ENCODE measurements around the gene IKZF3.
"Not testable (repeated sequence)": the region's sequence is repeated elsewhere in the genome, so short reads cannot be mapped to it uniquely, and the experiment has no call there.

The IKZF3 gene

GRCh38 chr17:39855911-39856649, 8.0 kb downstream of the IKZF3 start:
- DNase-seq, result not testable (repeated sequence)

DNA sequence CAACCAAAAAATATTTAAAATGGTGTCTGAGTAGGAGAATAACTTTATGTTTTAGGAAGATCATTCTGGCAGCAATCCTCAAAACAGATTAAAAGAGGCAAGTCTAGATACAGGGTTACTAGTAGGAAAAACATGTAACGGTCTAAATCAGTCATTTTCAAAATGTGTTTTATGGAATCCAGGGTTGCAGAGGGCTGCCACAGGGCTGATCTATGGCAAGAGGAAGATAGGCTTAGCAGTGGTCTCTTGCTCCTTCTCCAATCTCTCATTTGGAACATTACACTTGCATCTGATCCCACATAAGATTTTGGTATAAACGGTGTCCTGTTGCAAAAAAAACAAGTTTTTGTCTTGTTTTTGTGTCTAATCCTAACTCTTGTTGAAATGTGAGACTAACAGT, 9.2 kb downstream of the IKZF3 start:
- no peak for DNase-seq

DNA sequence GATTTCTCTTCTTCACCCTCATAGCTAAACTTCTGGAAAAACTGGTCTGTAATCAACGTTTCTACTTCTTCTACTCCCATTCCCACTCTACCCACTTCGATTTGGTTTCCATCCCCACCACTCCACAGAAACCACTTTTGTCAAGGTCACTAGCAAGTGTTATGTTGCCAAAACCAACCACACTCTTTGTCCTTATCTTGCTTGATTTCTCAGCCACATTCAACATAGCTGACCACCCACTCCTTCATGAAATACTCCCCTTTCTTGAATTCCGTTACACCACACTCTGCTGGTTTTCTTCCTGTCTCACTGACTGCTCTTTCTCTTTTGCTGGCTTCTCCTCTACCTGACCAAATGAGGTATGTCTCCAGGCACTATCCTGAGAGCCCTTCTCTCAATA, 11.9 kb downstream of the IKZF3 start:
- no peak for DNase-seq

DNA sequence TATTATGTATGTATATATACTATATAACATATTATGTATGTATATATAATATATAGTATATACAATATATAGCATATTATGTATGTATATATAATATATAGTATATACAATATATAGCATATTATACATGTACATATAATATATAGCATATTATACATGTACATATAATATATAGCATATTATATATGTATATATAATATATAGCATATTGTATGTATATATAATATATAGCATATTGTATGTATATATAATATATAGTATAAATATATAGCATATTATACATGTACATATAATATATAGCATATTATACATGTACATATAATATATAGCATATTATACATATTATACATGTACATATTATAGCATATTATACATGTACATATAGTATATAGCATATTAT, 13.9 kb downstream of the IKZF3 start:
- not testable (repeated sequence) for DNase-seq

DNA sequence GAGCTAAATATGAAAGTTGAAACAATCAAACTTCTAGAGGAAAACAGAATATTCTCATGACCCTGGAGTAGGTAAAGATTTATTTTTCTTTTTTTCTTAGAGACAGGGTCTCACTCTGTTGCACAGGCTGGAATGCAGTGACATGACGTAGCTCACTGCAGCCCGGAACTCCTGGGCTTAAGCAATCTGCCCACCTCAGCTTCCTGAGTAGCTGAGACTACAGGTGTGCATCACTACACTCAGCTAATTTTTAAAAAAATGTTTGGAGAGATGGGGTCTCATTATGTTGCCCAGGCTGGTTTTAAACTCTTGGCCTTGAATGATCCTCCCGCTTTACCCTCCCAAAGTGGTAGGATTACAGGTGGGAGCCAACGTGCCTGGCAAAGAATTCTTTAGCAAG, 15.5 kb downstream of the IKZF3 start:
- DNase-seq, result no peak

GRCh38 chr17:39846205-39846604, 17.9 kb downstream of the IKZF3 start:
- no peak for DNase-seq

DNA sequence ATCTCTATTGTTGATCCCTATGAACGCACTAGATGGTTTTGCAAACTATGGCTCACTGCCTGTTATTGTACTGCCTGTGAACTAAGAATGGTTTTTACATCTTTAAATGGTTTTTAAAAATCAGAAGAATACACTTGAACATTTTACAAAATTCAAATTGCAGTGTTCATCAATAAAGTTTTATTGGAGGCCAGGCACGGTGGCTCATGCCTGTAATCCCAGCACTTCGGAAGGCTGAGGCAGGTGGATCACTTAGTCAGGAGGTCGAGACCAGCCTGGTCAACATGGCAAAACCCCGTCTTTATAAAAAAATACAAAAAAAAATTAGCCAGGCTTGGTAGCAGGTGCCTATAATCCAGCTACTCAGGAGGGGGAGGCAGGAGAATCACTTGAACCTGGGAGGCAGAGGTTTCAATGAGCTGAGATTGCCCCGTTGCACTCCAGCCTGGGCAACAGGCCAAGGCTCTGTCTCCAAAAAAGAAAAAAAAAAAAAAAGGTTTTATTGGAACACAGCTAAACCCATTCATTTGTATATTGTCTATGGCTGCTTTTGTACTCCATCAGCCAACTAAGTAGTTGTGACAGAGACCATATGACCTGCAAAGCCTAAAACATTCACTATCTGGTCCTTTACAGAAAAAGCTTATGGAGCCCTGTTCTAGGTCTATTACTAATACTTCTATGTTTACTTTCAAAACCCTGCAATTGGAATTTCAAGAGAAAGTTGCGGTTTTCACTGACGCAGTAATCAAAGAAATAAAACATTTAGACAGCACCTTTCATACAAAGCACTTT, 18.9 kb downstream of the IKZF3 start:
- no peak for DNase-seq

GRCh38 chr17:39841134-39841683, 22.9 kb downstream of the IKZF3 start:
- DNase-seq, result no peak

DNA sequence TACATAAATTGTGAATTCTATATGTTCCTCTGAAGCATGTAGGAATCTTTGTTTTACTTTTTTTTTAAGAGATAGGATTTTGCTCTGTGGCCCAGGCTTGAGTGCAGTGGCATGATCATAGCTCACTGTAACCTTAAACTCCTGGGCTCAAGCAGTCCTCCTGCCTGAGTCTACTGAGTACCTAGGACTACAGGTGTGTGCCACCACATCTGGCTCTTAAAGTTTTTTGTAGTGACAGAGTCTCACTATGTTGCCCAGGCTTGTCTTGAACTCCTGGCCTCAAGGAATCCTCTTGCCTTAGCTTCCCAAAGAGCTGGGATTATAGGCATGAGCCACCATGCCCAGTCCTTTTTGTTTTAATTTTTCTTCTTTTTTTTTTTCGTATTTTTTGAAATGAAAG, 25.3 kb downstream of the IKZF3 start:
- no peak for DNase-seq

DNA sequence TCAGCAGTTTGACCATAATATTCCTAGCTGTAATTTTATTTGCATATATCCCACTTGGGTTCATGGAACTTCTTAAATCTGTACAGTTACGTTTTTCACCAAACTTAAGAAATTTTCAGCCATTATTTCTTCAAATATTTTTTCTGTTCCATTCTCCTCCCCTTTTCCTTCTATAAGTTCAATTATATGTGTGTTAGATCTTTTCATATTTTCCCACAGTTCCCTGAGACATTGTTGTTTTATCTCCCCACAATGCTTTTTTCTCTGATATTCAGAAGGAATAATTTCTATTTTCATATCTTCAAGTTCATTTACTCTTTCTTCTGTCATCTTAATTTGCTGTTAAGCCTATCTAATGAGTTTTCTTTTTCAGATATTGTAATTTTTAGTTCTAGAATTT, 26.1 kb downstream of the IKZF3 start:
- DNase-seq, result no peak

DNA sequence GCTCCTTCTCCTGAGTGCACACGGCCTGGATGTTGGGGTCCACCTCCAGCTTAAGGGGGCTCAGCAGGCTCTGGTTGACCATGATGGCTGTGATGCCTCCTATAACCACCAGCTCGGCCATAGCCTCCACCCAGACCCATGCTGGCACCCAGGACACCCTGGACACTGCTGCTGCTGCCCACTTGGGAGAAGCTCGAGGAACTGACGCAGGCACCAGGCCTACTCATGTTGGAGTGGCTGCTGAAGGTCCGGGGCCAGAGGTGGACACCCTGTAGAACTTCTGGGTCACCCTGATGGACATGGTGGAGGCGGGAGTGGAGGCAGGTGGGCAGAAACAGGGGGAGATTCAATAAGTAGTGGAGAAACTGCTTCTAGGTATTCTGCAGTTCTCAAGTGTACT, 28.0 kb downstream of the IKZF3 start:
- DNase-seq, result no peak

- no peak for DNase-seq
Observed at GRCh38 chr17:39835038-39835786, 28.9 kb downstream of the IKZF3 start.

- DNase-seq, result no peak
Observed at GRCh38 chr17:39834017-39834416, 30.1 kb downstream of the IKZF3 start.

DNA sequence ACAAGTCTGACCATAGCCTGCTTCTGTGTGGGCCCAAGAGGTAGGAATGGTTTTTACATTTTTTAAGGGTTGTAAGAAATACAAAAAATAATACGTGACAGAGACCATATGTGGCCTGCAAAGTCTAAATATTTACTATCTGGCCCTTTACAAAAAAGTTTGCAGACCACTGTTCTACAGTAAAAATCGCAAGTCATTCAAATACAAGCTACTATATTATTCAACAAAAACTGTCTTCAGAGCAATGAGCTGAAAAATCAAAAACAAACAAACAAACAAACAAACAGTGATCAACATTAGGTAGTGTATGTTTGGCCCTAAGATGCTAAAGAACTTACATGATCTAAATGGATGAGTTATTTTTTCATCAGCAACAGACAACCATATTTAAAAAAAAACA, 32.5 kb downstream of the IKZF3 start:
- DNase-seq, result no peak

DNA sequence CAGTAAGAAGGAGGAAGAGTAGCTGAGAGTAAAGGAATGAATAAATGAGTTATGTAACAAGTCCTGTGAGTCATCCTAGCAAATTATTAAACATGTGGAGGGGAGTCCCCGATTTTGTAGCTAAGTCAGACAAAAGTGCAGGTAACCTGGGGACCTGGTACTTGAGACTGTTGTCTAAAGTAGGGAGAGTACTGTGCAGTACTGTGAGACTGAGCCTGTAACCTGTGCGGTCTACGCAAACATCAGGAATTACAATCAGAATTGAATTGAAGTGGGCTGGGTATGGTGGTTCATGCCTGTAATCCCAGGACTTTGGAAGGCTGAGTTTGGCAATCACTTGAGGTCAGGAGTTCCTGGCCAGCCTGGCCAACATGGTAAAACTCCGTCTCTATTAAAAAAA, 35.7 kb downstream of the IKZF3 start:
- DNase-seq, result no peak

DNA sequence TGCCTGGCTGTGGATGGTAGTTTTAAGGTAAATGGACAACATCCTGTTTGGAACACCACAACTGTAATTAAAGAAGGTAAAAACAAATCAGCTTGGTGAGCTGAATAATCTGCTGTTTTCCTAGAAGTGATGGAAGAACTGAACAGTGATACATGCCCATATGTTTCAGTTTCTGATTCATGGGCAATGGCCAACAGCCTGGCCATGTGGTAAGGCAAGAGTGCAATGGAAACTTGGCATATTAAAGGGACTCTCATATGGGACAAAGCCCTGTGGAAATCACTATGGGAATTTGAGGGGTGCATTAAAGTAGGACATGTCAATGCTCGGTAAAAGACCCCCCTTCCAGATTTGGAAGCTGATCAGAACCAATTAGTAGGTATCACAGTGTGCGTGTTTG, 37.8 kb downstream of the IKZF3 start:
- DNase-seq, result no peak

- no peak for DNase-seq
Observed at GRCh38 chr17:39823407-39824054, 40.6 kb downstream of the IKZF3 start.

DNA sequence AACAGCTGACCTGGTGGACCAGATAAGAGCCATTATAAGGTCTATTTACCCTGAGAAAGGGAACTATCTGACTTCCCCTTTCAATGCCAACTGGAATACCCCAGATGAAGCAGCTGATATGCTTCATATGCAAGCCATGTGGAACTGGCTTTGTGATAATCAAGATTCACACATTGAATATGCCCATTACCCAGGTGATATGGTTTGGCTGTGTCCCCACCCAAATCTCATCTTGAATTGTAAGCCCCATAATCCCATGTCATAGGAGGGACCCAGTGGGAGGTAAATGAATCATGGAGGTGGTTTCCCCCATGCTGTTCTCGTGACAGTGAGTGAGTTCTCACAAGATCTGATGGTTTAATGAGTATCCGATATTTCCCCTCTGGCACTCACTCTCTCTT, 42.1 kb downstream of the IKZF3 start:
- DNase-seq, result peak; percentile 16

DNA sequence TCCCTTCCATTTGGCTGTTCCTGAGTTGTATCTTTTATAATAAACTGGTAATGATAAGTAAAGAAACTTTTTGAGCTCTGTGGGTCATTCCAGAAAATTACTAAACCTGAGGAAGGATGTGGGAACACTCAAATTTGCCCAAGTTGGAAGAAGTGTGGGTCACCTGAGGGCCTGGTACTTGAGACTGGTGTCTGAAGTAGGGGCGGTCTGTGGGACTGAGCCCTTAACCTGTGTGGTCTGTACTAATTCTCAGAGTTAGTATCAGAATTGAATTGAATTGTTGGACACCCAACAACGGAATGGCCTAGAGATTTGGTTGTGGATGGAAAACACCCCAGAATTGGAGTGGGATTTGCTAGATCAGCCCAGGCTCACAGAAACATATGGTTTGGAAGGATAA, 43.1 kb downstream of the IKZF3 start:
- no peak for DNase-seq

DNA sequence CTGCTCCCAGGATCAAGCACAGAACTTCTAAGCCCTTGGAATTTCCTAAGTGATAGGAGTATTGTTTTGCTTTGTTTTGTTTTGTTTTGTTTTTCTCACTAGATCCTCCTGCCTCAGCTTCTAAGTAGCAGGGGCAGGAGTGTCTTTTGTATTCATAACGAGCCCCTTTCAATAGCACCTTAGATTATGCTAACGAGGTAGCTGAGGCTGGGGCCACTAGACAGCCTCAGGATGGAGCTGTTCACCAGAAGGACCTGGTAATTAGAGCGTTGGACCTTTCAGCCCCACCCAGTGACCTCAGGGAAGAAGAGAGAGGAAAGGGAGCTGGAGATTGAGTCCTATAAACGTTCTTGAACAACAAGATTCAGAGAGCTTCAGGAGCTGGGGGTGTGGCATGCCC, 43.6 kb downstream of the IKZF3 start:
- no peak for DNase-seq

DNA sequence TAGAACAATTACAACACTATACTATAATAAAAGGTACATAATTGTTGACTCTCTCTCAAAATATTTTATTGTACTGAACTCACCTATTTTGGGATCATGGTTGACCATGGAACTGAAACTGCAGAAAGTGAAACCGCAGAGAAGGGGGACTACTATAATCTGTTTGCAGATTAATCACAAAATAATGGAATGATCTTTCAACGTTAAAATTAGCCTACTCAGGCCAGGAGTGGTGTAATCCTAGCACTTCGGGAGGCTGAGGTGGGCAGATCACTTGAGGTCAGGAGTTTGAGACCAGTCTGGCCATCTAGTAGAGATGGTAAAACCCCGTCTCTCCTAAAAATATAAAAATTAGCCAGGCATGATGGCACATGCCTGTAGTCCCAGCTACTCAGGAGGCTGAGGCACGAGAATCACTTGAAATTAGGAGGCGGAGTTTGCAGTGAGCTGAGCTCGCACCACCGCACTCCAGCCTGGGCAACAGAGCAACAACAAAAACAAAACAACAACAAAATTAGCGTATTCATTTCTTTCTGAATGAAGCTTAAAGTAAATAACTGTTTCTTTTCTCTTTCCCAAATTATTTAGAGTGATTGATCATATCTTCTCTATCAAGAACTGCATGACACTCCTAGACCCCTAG, 45.6 kb downstream of the IKZF3 start:
- no peak for DNase-seq

GRCh38 chr17:39816272-39816671, 47.8 kb downstream of the IKZF3 start:
- no peak for DNase-seq
